GM12892 (cell line): ENCODE data around the gene ENAH.

Experiments used
- DNase-seq: peaks from one replicate; pipeline ENCODE4 v3.0.0; 2011; ENCODE audit not compliant: insufficient read length
- FAIRE-seq: peaks from 2 replicates; lab custom pipeline; 2011; peaks lifted over from hg19 to GRCh38; lab: Jason Lieb, UNC
- POLR2A ChIP-seq: IDR thresholded peaks from 2 replicates; pipeline ENCODE4 v1.6.1; 2011; ENCODE audit warnings: low read depth, low read length, control low read depth
- POLR2AphosphoS5 ChIP-seq: IDR thresholded peaks from 2 replicates; pipeline ENCODE4 v1.6.1; 2011; ENCODE audit warnings: low read depth, low read length, control low read depth
- TAF1 ChIP-seq: IDR thresholded peaks from 2 replicates; pipeline ENCODE4 v1.6.1; 2011; ENCODE audit warnings: low read depth, mild to moderate bottlenecking, control low read depth, low read length, borderline replicate concordance

ENAH gene

GRCh38 chr1:225537554-225538251 is 115.2 kb downstream of the ENAH start:
- FAIRE-seq (no peak), DNase-seq (no peak)
- no peak for TF ChIP-seq TAF1
- TF ChIP-seq POLR2A, result no peak
- TF ChIP-seq POLR2AphosphoS5, result no peak

- TF ChIP-seq TAF1 (no peak), POLR2A (no peak), POLR2AphosphoS5 (no peak)
- no peak for DNase-seq
- FAIRE-seq, result no peak
Observed at GRCh38 chr1:225535280-225535679, 117.6 kb downstream of the ENAH start.

- no peak for TF ChIP-seq TAF1
- FAIRE-seq (no peak), DNase-seq (no peak)
Observed at GRCh38 chr1:225534772-225535171, 118.2 kb downstream of the ENAH start.

DNA sequence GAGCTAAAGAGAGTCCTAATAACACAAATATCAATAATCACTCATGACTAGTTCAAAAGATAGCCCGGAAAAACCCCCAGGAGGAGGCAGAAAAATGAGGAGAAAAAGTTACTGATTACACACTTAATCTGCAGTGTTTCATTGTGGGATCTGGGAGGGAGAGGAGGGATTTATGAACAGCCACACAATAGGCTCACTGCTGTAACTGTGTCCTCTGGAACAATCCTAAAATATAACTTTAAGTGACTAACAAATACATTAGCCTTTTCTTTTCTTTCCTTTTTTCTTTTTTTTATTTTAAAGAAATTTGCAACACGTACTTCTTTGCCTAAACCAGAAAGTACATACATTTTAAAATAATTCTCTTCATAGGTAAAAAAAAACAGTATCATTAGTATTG is 118.8 kb downstream of the ENAH start:
- TF ChIP-seq TAF1, result no peak
- no peak for TF ChIP-seq POLR2A
- TF ChIP-seq POLR2AphosphoS5, result no peak
- FAIRE-seq (no peak), DNase-seq (no peak)

GRCh38 chr1:225533238-225533637 is 119.7 kb downstream of the ENAH start:
- FAIRE-seq (no peak), DNase-seq (no peak)
- TF ChIP-seq POLR2A (no peak), TAF1 (no peak), POLR2AphosphoS5 (no peak)

DNA sequence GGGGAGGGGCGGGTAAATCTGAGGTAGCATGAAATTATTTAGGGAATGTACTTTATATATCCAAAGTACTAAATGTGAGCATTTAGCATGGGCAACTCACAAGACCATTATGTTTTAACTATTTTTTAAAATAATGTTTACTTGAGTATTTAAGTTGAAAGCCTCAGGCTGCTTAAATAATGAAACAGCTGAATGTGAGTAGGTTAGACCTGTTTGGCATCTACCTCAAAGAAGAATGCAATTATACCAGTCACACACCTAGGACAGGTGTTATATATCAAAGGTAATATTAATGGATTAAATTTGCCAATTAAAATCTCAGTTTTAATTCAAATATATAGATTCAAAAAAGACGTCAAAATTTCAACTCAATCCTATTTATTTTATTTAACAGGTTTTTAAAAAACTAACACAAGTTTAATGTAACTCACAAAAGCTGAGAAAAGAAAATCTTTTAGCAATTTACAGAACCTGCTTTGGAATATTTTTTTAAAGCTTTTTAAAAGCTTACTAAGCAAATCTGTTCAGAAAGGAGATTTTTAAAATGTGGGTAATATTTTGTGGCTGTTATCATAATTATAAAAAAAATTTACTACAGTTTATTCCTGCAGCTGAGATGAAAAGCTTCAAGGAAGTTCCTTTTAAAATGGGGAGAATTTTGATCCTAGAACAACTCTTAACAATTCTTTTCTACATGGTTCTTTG is 120.5 kb downstream of the ENAH start:
- DNase-seq (no peak), FAIRE-seq (no peak)
- TF ChIP-seq TAF1, result no peak
- TF ChIP-seq POLR2A, result no peak
- no peak for TF ChIP-seq POLR2AphosphoS5

DNA sequence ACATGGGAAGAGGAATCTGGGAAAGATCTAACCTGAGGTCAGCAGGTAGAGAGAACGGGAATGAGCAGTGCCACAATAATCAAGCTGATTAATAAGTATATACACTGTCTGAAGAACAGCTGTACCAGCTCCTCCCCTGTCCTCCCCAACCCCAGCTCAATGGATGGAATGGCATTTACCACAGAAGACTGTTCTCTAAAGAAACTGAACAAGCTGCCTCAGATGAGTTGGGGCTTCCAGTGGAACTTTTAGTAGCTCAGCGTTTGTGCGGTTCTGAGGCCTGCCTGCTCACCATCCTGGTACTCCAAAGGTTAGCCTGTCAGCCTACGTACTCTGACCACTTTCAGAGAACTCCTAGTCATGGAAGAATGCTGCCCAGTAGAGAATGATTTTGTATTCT is 123.2 kb downstream of the ENAH start:
- TF ChIP-seq TAF1, result no peak
- no peak for TF ChIP-seq POLR2AphosphoS5
- no peak for TF ChIP-seq POLR2A
- FAIRE-seq, result no peak

GRCh38 chr1:225527575-225527974 is 125.3 kb downstream of the ENAH start:
- no peak for TF ChIP-seq POLR2AphosphoS5
- no peak for TF ChIP-seq POLR2A
- no peak for TF ChIP-seq TAF1
- DNase-seq, result no peak
- no peak for FAIRE-seq

More for the DNA sequence above, 123.2 kb downstream of the ENAH start:
- no peak for DNase-seq

GRCh38 chr1:225526878-225527277 is 126.0 kb downstream of the ENAH start:
- TF ChIP-seq POLR2AphosphoS5 (no peak), POLR2A (no peak), TAF1 (no peak)
- FAIRE-seq, result no peak
- DNase-seq, result no peak

- FAIRE-seq, result no peak
- DNase-seq, result no peak
- no peak for TF ChIP-seq TAF1
Observed at GRCh38 chr1:225525377-225525776, 127.5 kb downstream of the ENAH start.

DNA sequence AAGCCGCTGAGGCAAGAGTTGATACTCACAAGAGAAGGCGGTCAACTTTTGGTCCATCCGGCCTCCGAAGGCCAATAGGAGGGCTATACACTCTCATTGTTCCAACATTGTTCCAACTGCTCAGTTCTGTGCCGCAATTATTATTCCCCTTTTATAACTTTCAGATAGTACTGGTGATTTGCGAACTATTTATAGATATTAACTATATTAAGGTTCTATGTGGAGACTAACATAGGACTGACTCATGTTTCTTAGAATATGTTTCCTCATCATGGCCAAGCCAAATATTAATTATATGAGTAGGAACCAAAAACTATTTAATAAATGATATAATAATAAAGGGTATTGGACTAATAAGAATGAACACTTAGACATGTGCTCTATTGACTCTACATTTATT is 128.4 kb downstream of the ENAH start:
- no peak for DNase-seq
- TF ChIP-seq POLR2AphosphoS5 (no peak), TAF1 (no peak), POLR2A (no peak)
- FAIRE-seq, result no peak
